H1 (cell line): Measurements from ENCODE around the gene RBMS1. TPM values are rescaled to one million over a fixed set of nuclear protein-coding genes. Genes with fewer than 3 reads are reported as not detected.

Experiments
- CTCF ChIA-PET: fragments of 300-600 bp; sonication (Branson Sonifier 250); formaldehyde crosslinking; loops from one replicate; lab custom pipeline; 2021; ENCODE audit not compliant: partially characterized antibody; lab: Charles Lee
- POLR2A ChIA-PET: fragments of 300-600 bp; sonication (Branson Sonifier 250); formaldehyde crosslinking; loops from one replicate; lab custom pipeline; 2021; ENCODE audit warnings: inconsistent platforms; ENCODE audit not compliant: partially characterized antibody; lab: Charles Lee
- DNase-seq, 2 experiments: peaks; one replicate each; pipeline versions ENCODE4 v3.0.0 to v3.0.0-alpha.2; 2010 to 2022; ENCODE audit warnings: low spot score in 2 of 2, low read depth in 1 of 2, mixed read lengths in 1 of 2
- FAIRE-seq: peaks from 2 replicates; lab custom pipeline; 2011; peaks lifted over from hg19 to GRCh38; lab: Jason Lieb, UNC
- H2AFZ ChIP-seq: 2 replicates; pipeline ENCODE4 v1.8.1; 2012; ENCODE audit warnings: low read length, inconsistent platforms
- H2AK5ac ChIP-seq: 2 replicates; pipeline ENCODE4 v1.6.1; 2013; ENCODE audit warnings: low read depth, low read length
- H2BK120ac ChIP-seq: replicated peaks from 2 replicates; pipeline ENCODE3; 2013; ENCODE audit warnings: low read depth, low read length, inconsistent platforms
- H2BK12ac ChIP-seq: 2 replicates; pipeline ENCODE4 v1.6.1; 2013; ENCODE audit warnings: low read depth, low read length
- H2BK15ac ChIP-seq: 2 replicates; pipeline ENCODE4 v1.6.1; 2013; ENCODE audit warnings: low read length
- H2BK20ac ChIP-seq: 2 replicates; pipeline ENCODE4 v1.6.1; 2013; ENCODE audit warnings: low read length
- H2BK5ac ChIP-seq: 2 replicates; pipeline ENCODE4 v1.6.1; 2013; ENCODE audit warnings: low read depth, low read length
- H3K14ac ChIP-seq: 2 replicates; pipeline ENCODE4 v1.6.1; 2013; ENCODE audit warnings: inconsistent platforms; ENCODE audit not compliant: insufficient read length
- H3K18ac ChIP-seq: 2 replicates; pipeline ENCODE4 v1.6.1; 2013; ENCODE audit warnings: low read length; ENCODE audit errors: extremely low read depth
- H3K23ac ChIP-seq: 2 replicates; pipeline ENCODE4 v1.6.1; 2013; ENCODE audit warnings: inconsistent platforms; ENCODE audit not compliant: insufficient read length
- H3K23me2 ChIP-seq: 2 replicates; pipeline ENCODE4 v1.6.1; 2013; ENCODE audit warnings: low read depth, low read length
- H3K27ac ChIP-seq: 2 replicates; pipeline ENCODE4 v1.6.1; 2011; ENCODE audit warnings: low read depth, low read length, inconsistent platforms
- H3K27me3 ChIP-seq, 4 experiments: replicated peaks in 1 of 4; 1 replicate in 1 of 4; 2 replicates in 3 of 4; pipeline versions ENCODE4 v1.6.1 to v1.8.1; 2011 to 2013; ENCODE audit warnings: low read length in 3 of 4, mild to moderate bottlenecking in 3 of 4, inconsistent platforms in 2 of 4, mixed read lengths in 2 of 4, moderate library complexity in 1 of 4; ENCODE audit not compliant: control insufficient read depth in 3 of 4, insufficient read depth in 3 of 4; ENCODE audit errors: extremely low read depth in 1 of 4
- H3K36me3 ChIP-seq, 4 experiments: 2 replicates each; pipeline versions ENCODE4 v1.6.1 to v1.8.1; 2011 to 2013; ENCODE audit warnings: mild to moderate bottlenecking in 4 of 4, low read length in 3 of 4, moderate library complexity in 2 of 4, control low read depth in 1 of 4, inconsistent platforms in 1 of 4; ENCODE audit not compliant: insufficient read depth in 4 of 4, control insufficient read depth in 2 of 4
- H3K4ac ChIP-seq: replicated peaks from 2 replicates; pipeline ENCODE3; 2013; ENCODE audit warnings: low read length, low read depth, mixed read lengths, inconsistent platforms; ENCODE audit not compliant: insufficient read length
- H3K4me1 ChIP-seq, 4 experiments: replicated peaks in 1 of 4; 1 replicate in 1 of 4; 2 replicates in 3 of 4; pipeline versions ENCODE4 v1.6.1 to v1.8.1; 2011 to 2013; ENCODE audit warnings: low read length in 3 of 4, inconsistent platforms in 2 of 4, mixed read lengths in 1 of 4; ENCODE audit not compliant: insufficient read depth in 4 of 4, control insufficient read depth in 3 of 4
- H3K4me2 ChIP-seq, 2 experiments: 2 replicates each; pipeline versions ENCODE4 v1.6.1 to v1.8.1; 2011 to 2013; ENCODE audit warnings: low read depth in 2 of 2, low read length in 2 of 2, control low read depth in 1 of 2, inconsistent platforms in 1 of 2, mild to moderate bottlenecking in 1 of 2; ENCODE audit not compliant: insufficient read depth in 1 of 2
- H3K4me3 ChIP-seq, 4 experiments: fragments of 200-600, 300-600 bp in 1 of 4; sonication (generic), shearing (Covaris generic), sonication (Bioruptor Twin) in 1 of 4; 2 replicates each; pipeline versions ENCODE4 v1.5.1 to v1.8.1; 2011 to 2016; ENCODE audit warnings: low read length in 4 of 4, low read depth in 3 of 4, control low read depth in 2 of 4, inconsistent platforms in 2 of 4, mild to moderate bottlenecking in 2 of 4, mixed read lengths in 1 of 4, moderate library complexity in 1 of 4; ENCODE audit not compliant: insufficient read depth in 2 of 4; ENCODE audit errors: extremely low read depth in 1 of 4
- H3K56ac ChIP-seq: replicated peaks from 2 replicates; pipeline ENCODE3; 2013; ENCODE audit warnings: low read depth, mild to moderate bottlenecking, mixed read lengths, low read length, inconsistent platforms; ENCODE audit not compliant: insufficient read length
- H3K79me1 ChIP-seq: 2 replicates; pipeline ENCODE4 v1.6.1; 2013; ENCODE audit warnings: low read depth, low read length, control low read depth
- H3K79me2 ChIP-seq, 2 experiments: 2 replicates each; pipeline versions ENCODE4 v1.6.1 to v1.8.1; 2012 to 2013; ENCODE audit warnings: low read length in 2 of 2, mild to moderate bottlenecking in 2 of 2, inconsistent platforms in 1 of 2; ENCODE audit not compliant: insufficient read depth in 2 of 2, control insufficient read depth in 1 of 2
- H3K9ac ChIP-seq, 4 experiments: replicated peaks in 1 of 4; 1 replicate in 1 of 4; 2 replicates in 3 of 4; pipeline versions ENCODE4 v1.6.1 to v1.8.1; 2011 to 2013; ENCODE audit warnings: low read depth in 3 of 4, low read length in 3 of 4, control low read depth in 2 of 4, mild to moderate bottlenecking in 2 of 4, moderate library complexity in 2 of 4, inconsistent platforms in 1 of 4; ENCODE audit errors: extremely low read depth in 1 of 4
- H3K9me3 ChIP-seq, 2 experiments: 2 replicates each; pipeline versions ENCODE4 v1.6.1 to v1.8.1; 2012 to 2013; ENCODE audit warnings: mild to moderate bottlenecking in 2 of 2, moderate library complexity in 2 of 2, control low read depth in 1 of 2, inconsistent platforms in 1 of 2, low read depth in 1 of 2, low read length in 1 of 2, mixed read lengths in 1 of 2; ENCODE audit not compliant: insufficient read depth in 2 of 2
- H4K20me1 ChIP-seq, 2 experiments: replicated peaks in 1 of 2; 2 replicates each; pipeline versions ENCODE3 to v1.8.1; 2011 to 2013; ENCODE audit warnings: inconsistent platforms in 2 of 2, low read length in 2 of 2, mild to moderate bottlenecking in 1 of 2; ENCODE audit not compliant: insufficient read depth in 2 of 2, control insufficient read depth in 1 of 2
- H4K5ac ChIP-seq: 2 replicates; pipeline ENCODE4 v1.6.1; 2013; ENCODE audit warnings: low read length, low read depth, mixed read lengths, inconsistent platforms; ENCODE audit not compliant: insufficient read length
- H4K8ac ChIP-seq: 2 replicates; pipeline ENCODE4 v1.8.0; 2013; ENCODE audit warnings: mild to moderate bottlenecking, moderate library complexity, low read length, inconsistent platforms; ENCODE audit not compliant: insufficient read depth; ENCODE audit errors: extremely low read depth
- H4K91ac ChIP-seq: replicated peaks from 2 replicates; pipeline ENCODE3; 2013; ENCODE audit warnings: low read length, mixed read lengths, inconsistent platforms; ENCODE audit not compliant: insufficient read length
- KDM5A ChIP-seq: fragments of 200-600 bp; IDR thresholded peaks from 2 replicates; pipeline ENCODE4 v1.7.1; 2012; ENCODE audit warnings: mild to moderate bottlenecking, low read length, inconsistent platforms, mixed read lengths
- MAFK ChIP-seq: IDR thresholded peaks from 2 replicates; pipeline ENCODE4 v1.6.1; 2012; ENCODE audit warnings: low read depth, mild to moderate bottlenecking, improper control_type of control experiment, low read length
- NANOG ChIP-seq: IDR thresholded peaks from 2 replicates; pipeline ENCODE4 v1.6.1; 2011; ENCODE audit warnings: low read length, low read depth, mild to moderate bottlenecking, inconsistent platforms; ENCODE audit not compliant: insufficient read depth, poor library complexity, severe bottlenecking
- PHF8 ChIP-seq: fragments of 200-600 bp; sonication (generic); conservative IDR thresholded peaks from 2 replicates; pipeline ENCODE4 v1.7.1; 2012; ENCODE audit warnings: low read depth, mild to moderate bottlenecking, inconsistent platforms, low read length, moderate library complexity
- SAP30 ChIP-seq: fragments of 300-600 bp; sonication (generic); IDR thresholded peaks from 2 replicates; pipeline ENCODE4 v1.7.1; 2012; ENCODE audit warnings: low read length, moderate library complexity, mild to moderate bottlenecking, inconsistent platforms; ENCODE audit not compliant: insufficient read depth, insufficient replicate concordance
- WGBS, 2 experiments: shearing (Covaris generic) in 1 of 2; methylation state at CpG; one replicate each; pipeline versions ENCODE4 v1.1.6 to v1.1.7; 2013 to 2015; ENCODE audit warnings: low lambda C conversion rate in 2 of 2, mixed read lengths in 2 of 2, inconsistent platforms in 1 of 2, low coverage in 1 of 2, missing lambda C conversion rate in 1 of 2; ENCODE audit not compliant: insufficient replicate concordance in 2 of 2, insufficient coverage in 1 of 2, insufficient read length in 1 of 2; ENCODE audit errors: extremely low coverage in 1 of 2, missing lambda C conversion rate in 1 of 2; 5-methylcytosine and 5-hydroxymethylcytosine counted together
- polyA plus RNA-seq, 7 experiments: library from polyadenylated mRNA; depleted of rRNA in 3 of 7; stranded (reverse) in 5 of 7; unstranded in 2 of 7; fragments of >200 nt in 5 of 7; fragments of 200-250 nt in 2 of 7; gene quantifications; 1 replicate in 5 of 7; 2 replicates in 1 of 7; 4 replicates in 1 of 7; pipeline versions ENCODE4 v1.2.1 to v1.2.3, GENCODE V29; 2011 to 2013; ENCODE audit warnings: missing spikeins in 2 of 7, mixed read lengths in 2 of 7
- total RNA-seq: library from RNA; stranded (reverse); fragmentation: NEBNext Ultra II Directional; extraction: Animal tissue kit (Norgen Biotek cat#: 25700); gene quantifications from 2 replicates; pipeline ENCODE4 v1.2.1, GENCODE V29; 2021
- TF ChIP-seq, protein P1 (sequence below), 3 experiments: IDR thresholded peaks; 1 replicate in 2 of 3; 2 replicates in 1 of 3; pipeline versions ENCODE4 v1.5.1 to v1.6.1; 2011; ENCODE audit warnings: low read length in 3 of 3, mild to moderate bottlenecking in 3 of 3, inconsistent platforms in 2 of 3, low read depth in 1 of 3, moderate library complexity in 1 of 3; ENCODE audit not compliant: insufficient read depth in 1 of 3; ENCODE audit errors: control extremely low read depth in 1 of 3

The RBMS1 gene
- total and polyA plus RNA-seq, 2 of the 8 experiments (the other 6 are each of a cell fraction or from before 2014, with no cell fraction given), result 53.7 to 60.0 TPM

DNA sequence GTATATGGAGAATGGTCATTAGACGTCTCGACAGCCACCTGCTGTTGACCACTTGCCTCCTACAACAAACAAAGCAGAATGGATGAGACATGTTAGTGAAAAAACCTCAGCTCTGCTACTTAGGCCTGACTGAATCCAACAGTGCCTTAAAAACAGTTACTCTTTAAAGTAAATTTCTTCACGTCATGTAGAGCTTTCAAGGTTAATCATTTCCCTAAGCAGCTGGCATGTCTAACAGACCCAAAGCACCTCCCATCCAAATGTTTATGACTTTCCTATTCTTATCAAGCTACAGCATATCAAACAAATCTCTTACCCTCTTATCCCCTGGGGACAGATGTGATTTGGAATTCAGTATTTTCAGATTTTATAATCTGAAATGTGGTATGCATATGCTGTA, 218.0 kb downstream of the RBMS1 start:
- no peaks in the 10 kb centered on the region for H3K79me1 ChIP-seq
- no peaks in the 10 kb centered on the region for H4K20me1 ChIP-seq
- DNase-seq (no peak), FAIRE-seq (no peak)
- H3K18ac ChIP-seq, result no peak overlapping the region
- H2BK15ac ChIP-seq, result no peak overlapping the region
- WGBS, 2 experiments, result 91% methylated on average over 3 of the region's 3 CpGs; no CpG with 5 or more reads in 1 of the 2 experiments
- H3K27me3 ChIP-seq, result peaks cover 0 to 1% (median 0%) of the 10 kb centered on the region in 4 experiments; a peak in 1 of 7 replicates
- no peak overlapping the region for H4K91ac ChIP-seq
- ChIA-PET CTCF (interaction anchor here (0.6 to 1.6 kb wide), 2 partner anchors 35 to 1833 kb away, joined by 3 read pairs; no protein-coding TSS in a partner anchor), POLR2A (no interaction called here)
- no peak overlapping the region for H3K4me2 ChIP-seq
- no peak overlapping the region for H2BK120ac ChIP-seq
- no peak overlapping the region for H2AK5ac ChIP-seq
- H2BK12ac ChIP-seq, result no peak overlapping the region
- no peak overlapping the region for H2AFZ ChIP-seq
- H3K27ac ChIP-seq, result no peak overlapping the region
- no peak overlapping the region for H4K5ac ChIP-seq
- no peaks in the 10 kb centered on the region for H3K79me2 ChIP-seq
- H3K14ac ChIP-seq, result no peak overlapping the region
- H2BK5ac ChIP-seq, result no peak overlapping the region
- no peaks in the 10 kb centered on the region; the same call in 1 of the 2 replicates for H3K23me2 ChIP-seq
- H3K23ac ChIP-seq, result no peak overlapping the region
- H3K4ac ChIP-seq, result no peak overlapping the region
- H3K56ac ChIP-seq, result no peak overlapping the region
- H3K9me3 ChIP-seq, result no peaks in the 10 kb centered on the region
- no peak overlapping the region for H3K4me3 ChIP-seq
- no peak overlapping the region for H3K9ac ChIP-seq
- peaks cover 3 to 31% (median 20%) of the 10 kb centered on the region in 4 experiments; a peak in 7 of 8 replicates for H3K36me3 ChIP-seq
- no peak overlapping the region for H4K8ac ChIP-seq
- peaks cover 3 to 11% (median 7%) of the 10 kb centered on the region in 4 experiments; a peak in 5 of 7 replicates for H3K4me1 ChIP-seq
- TF ChIP-seq PHF8 (no peak), MAFK (no peak), KDM5A (no peak), SAP30 (no peak), NANOG (no peak)
- TF ChIP-seq, protein P1, sequence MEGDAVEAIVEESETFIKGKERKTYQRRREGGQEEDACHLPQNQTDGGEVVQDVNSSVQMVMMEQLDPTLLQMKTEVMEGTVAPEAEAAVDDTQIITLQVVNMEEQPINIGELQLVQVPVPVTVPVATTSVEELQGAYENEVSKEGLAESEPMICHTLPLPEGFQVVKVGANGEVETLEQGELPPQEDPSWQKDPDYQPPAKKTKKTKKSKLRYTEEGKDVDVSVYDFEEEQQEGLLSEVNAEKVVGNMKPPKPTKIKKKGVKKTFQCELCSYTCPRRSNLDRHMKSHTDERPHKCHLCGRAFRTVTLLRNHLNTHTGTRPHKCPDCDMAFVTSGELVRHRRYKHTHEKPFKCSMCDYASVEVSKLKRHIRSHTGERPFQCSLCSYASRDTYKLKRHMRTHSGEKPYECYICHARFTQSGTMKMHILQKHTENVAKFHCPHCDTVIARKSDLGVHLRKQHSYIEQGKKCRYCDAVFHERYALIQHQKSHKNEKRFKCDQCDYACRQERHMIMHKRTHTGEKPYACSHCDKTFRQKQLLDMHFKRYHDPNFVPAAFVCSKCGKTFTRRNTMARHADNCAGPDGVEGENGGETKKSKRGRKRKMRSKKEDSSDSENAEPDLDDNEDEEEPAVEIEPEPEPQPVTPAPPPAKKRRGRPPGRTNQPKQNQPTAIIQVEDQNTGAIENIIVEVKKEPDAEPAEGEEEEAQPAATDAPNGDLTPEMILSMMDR (IDR thresholded peaks at IDR 0.05; ENCODE audit: control extremely low read depth in 1 of 3, insufficient read depth in 1 of 3, low read depth in 1 of 3, low read length in 3 of 3), result no peak
- H2BK20ac ChIP-seq, result no peak overlapping the region
